Peyer's patch (tissue), 4 donors: ENCODE results near the gene DCAF4L1.

Experiments
- CTCF ChIP-seq, 6 experiments: fragments of 450-650 bp in 4 of 6; fragments of 200-600 bp in 2 of 6; sonication (generic) in 1 of 6; IDR thresholded peaks; one replicate each; pipeline ENCODE4 v1.5.1; 2017 to 2019; ENCODE audit warnings: antibody characterized with exemption in 6 of 6, mild to moderate bottlenecking in 3 of 6, moderate library complexity in 1 of 6
- POLR2A ChIP-seq, 2 donors: fragments of 450-650 bp; IDR thresholded peaks; one replicate each; pipeline ENCODE4 v1.5.1; 2017; ENCODE audit warnings: antibody characterized with exemption in 2 of 2, mild to moderate bottlenecking in 2 of 2, moderate library complexity in 2 of 2

GRCh38 chr4:41940834-41941233 is 40.7 kb upstream of the DCAF4L1 start:
- TF ChIP-seq CTCF (IDR thresholded peaks at IDR 0.05) (no peak), POLR2A (IDR thresholded peaks at IDR 0.05) (no peak)
